GM19438 (cell line): ENCODE data around the gene C1orf115.
"Not testable (repeated sequence)": the region's sequence is repeated elsewhere in the genome, so short reads cannot be mapped to it uniquely, and the experiment has no call there.

Source experiments
- ATAC-seq: cut with Tn5 transposase; IDR thresholded peaks from one replicate; pipeline ENCODE4 v1.9.1; 2021; ENCODE audit warnings: low read depth; ENCODE audit not compliant: unreplicated experiment

The C1orf115 gene

DNA sequence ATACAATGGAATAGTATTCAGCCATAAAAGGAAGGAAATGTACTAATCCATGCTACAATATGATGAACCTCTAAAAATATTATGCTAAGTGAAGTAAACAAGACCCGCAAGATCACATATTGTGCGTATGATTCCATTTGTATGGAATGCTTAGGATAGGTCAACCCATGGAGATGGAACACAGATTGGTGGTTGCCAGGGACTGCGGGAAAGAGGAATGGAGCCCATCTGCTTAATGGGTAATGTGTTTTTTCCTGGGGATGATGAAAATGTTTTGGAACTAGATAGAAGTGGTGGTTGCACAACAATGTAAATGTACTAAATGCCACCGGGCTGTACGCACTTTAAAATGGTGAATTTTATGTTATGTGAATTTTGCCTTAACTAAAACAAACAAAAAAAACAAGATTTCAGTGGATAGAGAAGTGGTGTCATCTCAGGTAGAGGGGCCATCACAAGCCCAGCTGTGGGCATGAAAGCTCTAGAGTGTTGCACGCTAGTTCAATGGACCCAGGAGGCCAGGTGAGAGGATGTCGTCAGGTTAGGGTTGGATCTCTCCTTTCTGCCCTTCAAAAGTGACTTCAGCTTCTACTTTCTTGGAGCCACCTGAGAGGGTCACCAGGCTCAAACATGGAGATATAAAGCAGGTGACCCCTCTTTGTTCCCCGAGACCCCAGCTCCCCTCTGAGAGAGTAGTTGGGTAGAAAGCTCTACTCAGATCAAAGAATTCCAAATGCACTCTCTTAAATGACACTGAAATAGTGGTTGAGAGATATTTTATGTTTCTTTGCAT, 2.5 kb downstream of the C1orf115 start:
- no peak for ATAC-seq

- ATAC-seq, result no peak
Measured at GRCh38 chr1:220694866-220695382, 4.8 kb downstream of the C1orf115 start.

DNA sequence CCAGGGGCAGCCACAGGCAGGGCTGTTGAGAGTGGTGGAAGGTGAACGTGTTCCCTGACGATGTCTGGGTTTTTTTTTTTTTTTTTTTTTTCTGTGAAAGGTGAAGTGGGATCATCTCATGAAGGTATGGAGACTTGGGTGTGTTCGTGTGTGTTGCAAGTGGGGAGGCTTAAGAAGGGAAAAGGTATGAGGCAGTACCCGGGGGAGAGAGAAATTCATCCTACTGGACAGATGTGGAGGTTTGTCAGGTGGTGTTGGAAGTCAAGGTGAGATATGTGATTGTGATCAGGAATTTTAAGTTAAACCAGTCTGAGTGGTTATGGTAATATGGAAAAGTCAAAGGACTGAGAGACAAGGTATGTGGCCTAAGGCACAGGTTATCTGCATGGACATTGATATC, 5.3 kb downstream of the C1orf115 start:
- no peak for ATAC-seq

DNA sequence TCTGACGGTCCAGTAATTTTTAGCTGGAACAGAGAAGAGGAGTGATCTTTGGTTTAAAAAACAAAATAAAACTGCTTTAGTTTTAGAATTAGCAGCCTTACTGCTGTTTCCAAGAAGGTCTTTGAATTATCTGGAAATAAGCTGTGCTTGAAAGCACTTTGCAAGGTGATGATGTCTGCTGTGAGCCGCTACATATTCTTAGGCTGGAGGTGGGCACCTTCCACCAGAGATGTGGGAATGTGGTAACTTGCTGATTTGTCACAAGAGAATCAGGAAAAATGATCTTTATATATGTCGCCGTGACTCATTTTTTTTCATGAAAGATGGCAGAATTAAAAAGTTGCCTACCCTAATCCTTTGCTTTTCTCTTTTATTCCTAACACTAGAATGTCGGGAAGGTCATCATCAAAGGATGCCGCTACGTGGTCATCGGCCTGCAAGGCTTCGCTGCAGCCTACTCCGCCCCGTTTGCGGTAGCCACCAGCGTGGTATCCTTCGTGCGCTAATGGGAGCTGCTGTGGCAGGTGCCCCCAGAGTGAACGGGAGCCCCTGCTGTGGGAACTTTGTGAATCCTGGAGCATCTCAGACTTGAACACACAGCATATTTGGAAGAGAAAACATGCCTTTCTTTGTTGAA, 6.2 kb downstream of the C1orf115 start:
- ATAC-seq, result no peak

GRCh38 chr1:220696863-220697231, 6.7 kb downstream of the C1orf115 start:
- ATAC-seq, result no peak

DNA sequence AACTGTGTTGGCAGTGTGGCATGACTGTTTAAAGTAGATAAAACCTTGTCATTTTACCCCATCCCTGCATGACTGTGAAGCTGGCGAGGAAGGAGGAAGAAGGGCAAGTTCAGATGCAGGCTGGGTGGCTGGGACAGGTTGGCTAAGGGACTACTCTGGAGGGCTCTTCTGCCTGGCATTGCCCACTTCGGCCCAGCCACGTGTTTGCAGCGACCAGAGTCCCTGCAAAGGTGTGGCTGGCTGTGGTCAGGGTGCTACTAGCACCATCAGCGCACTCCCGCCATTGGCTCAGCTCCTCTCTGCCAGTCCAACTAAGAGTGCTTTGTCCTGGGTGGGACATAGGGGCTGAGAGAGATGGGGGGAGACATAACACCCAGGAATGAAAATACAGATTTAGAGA, 7.2 kb downstream of the C1orf115 start:
- no peak for ATAC-seq

DNA sequence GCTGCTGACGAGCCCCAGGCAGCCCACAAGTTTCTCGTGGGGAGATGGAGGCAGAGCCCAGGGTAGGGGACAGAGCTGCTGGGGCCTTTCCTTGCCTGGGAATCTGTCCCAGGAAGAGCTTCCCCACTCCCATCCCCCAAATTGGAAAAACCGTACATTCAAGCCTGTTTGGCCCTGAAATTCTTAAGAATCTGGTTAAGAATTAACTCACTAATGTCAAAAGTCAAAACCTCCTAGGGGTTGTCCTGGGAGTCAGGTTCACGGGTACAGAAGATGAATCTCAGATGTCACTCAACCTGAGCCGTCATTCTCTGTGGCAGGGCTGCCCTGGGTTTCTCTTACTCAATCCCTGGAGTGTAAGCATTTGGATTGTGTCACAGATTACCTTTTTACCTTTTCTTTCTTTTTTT, 8.4 kb downstream of the C1orf115 start:
- no peak for ATAC-seq

DNA sequence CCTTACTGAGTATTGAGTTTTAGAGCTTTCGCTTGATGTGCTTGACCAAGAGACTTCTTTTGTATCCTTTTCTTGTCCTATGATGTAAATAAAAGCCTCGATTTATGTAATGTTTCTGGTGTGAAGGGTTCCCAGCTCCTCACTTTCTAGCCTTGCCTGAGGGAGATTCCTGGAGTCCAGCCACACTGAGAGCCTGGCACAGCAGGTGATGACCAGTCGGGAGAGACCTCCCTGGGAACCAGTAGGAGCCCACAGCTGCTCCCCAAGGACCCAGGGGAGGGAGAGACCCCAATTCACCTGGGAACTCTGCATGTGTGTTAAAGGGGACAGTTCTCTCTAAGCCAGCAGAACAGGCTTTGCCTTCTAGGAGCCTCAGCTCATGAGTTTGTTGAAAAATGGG, 8.9 kb downstream of the C1orf115 start:
- ATAC-seq, result no peak

DNA sequence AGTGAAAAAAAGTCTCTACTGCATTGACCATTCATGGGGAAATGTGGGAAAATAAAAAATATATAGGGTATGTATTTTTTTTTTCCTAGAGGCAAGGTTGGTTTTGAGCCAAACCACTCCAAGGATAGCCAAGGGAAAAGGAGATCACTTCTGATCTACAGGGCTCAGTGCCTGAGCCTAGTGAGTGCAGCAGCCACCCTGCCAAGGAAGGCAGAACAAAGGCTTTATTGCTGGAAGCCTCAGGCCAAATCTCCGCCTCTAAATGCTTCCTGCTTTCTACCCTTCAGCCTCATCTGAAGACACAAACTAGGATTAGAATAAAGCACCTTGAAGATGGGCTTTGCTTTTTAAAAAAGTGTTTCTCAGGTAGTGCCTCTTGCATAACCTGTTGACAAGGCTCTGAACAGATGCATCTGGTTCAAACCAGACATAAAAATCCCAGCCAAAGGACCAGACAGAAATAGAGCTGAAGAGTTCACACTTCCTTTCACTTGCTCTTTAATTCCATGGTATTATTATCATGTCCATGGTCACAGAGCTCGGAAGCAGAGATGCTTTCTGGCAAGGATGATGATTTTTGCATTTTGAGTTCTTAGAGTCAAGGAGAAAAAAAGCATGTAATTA, 10.5 kb downstream of the C1orf115 start:
- ATAC-seq, result no peak

- ATAC-seq, result no peak
Measured at GRCh38 chr1:220701974-220702373, 11.8 kb downstream of the C1orf115 start.

DNA sequence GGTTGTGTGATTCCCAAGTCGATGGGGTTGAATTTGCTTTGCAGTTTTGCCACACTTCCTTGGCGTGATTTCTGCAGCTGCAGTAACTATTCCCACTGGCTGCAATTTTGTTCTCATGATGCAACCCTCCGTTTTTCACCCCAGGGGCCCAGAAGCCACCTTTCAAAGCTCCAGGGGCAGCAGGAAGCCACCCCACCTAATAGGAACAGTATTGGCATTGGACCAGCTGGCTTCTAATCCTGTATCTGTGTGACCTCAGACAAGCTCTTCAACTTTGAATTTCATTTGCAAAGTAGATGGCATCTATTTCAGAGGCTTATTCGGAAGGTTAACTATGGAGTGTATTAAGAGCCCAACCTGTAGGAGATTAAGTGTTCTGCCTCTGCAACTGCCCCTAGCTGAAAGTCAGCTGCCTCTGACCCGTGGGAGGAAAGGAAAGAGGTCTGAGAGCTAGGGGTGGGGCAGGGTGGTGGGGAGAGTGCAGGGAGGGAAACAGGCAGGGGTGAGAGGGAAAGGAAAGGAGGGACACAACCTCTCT, 12.6 kb downstream of the C1orf115 start:
- no peak for ATAC-seq

- ATAC-seq, result no peak
Measured at GRCh38 chr1:220703305-220703704, 13.1 kb downstream of the C1orf115 start.

DNA sequence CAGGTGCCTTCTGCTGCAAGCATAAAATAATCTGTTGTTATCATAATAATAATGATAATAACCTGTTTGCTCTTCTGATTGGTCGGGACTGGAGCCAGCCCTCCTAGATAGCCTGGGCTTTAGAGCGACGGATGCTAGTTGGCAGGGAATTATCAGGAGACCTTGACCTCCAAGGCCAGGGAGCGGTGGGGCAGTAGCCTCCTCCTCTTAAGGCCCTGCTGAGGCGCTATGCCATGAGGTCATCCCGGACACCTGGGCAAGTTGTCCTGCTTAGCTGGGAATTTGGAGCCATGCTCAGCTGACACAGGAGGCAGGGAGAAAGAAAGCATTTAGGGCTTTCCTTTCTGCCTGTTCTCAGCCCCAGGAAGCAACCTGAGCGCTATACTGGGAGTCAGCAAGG, 15.6 kb downstream of the C1orf115 start:
- no peak for ATAC-seq

GRCh38 chr1:220706480-220706879, 16.3 kb downstream of the C1orf115 start:
- ATAC-seq, result no peak

DNA sequence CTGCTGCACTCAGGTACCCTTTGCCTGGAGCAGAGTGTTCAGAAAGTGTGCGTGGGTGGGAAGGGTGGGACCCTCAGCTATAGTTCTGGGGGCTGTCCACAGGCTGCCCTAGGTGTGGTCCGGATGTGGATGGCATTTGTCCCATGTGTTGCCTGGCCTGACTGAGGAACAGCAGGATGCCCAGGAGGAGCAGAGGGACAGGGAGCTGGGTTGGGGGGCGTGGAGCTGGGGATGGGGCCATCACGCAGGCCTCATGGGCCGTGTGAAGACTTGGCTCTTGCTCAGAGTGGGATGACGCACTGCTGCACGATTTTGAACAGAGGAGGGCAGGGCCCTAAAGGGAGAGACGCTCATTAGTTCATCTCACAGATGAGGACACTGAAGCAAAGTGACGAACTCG, 17.0 kb downstream of the C1orf115 start:
- no peak for ATAC-seq

DNA sequence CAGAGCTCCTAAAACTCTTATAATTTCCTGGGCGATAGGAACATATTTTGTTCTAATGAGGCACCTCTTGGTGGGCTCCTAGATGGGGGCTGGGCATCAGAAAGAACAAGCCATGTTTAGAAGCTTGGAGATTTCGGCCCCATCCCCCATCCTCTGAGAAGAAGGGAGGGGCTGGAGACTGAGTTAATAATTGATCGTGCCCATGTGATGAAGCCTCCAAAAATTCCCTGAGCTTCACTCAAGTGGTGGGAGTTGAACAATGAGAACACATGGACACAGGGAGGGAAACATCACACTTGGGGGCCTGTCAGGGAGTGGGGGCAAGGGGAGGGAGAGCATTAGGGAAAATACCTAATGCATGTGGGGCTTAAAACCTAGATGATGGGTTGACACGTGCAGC, 18.1 kb downstream of the C1orf115 start:
- ATAC-seq, result no peak

DNA sequence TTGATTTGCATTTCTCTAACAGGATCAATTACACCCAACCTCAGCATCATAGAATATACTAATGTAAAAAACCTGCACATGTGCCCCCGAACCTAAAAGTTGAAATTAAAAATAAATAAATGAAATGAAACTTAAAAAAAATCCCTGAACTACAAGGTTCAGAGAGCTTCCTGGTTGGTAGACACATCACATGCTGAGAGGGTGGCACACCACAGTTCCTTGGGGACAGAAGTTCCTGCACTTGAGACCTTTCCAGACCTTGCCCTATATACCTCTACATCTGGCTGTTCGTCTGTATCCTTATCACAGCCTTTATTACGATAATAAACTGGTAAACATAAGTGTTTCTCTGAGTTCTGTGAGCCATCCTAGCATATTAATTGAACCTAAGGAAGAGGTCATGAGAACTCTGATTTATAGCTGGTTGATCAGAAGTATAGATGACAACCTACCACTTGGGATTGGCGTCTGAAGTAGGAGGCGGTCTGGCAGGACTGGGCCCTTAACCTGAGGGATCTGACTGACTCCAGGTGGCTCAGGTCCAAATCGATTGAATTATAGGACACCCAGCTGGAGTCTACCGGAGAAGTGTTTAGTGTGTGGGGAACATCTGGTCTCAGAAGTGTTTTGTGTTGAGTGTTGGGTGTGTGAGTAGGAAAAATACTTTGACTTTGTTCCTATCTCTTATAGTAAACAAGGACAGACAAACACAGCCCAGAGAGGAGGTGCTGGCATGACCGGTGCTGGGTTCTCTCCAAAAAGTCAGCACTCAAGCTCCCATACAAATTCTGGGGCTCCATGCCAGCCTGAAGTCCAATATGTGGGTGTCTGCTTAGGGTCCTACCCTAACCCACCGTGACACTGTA, 19.0 kb downstream of the C1orf115 start:
- no peak for ATAC-seq

GRCh38 chr1:220710333-220710732, 20.2 kb downstream of the C1orf115 start:
- no peak for ATAC-seq

- ATAC-seq, result peak; percentile 78
Measured at GRCh38 chr1:220711056-220711809, 21.1 kb downstream of the C1orf115 start.

DNA sequence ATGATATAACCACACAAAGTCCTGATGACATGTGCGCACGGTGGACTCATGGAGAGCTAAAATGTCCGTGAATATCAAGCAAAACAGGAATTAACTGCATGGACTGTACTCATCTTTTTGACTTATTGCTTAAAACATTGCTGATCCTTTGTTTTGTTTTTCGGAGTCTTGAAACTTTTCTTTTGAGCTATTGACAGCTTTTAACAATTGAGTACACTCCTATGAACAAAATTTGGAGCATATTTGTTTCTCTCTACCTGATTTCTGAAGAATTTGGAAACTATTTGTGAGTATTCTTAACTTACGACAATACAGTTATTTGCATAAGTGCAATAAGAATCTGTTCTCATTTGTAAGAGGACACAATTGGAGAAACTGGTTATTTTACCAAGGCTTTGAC, 25.8 kb downstream of the C1orf115 start:
- not testable (repeated sequence) for ATAC-seq
